Ectodermal cell (in vitro differentiated cells): ENCODE data around the gene C13orf46.

ENCODE experiments used
- H3K27ac ChIP-seq: 2 replicates; pipeline ENCODE4 v1.7.0; 2013; ENCODE audit warnings: mild to moderate bottlenecking, low read depth, low read length; ENCODE audit not compliant: insufficient read depth, poor library complexity, severe bottlenecking
- H3K27me3 ChIP-seq: 2 replicates; pipeline ENCODE4 v1.7.0; 2013; ENCODE audit warnings: mild to moderate bottlenecking, low read length; ENCODE audit not compliant: insufficient read depth, control insufficient read depth, poor library complexity, severe bottlenecking
- H3K36me3 ChIP-seq: one replicate; pipeline ENCODE4 v1.7.0; 2013; ENCODE audit warnings: low read length; ENCODE audit not compliant: control insufficient read depth, insufficient read depth
- H3K4me1 ChIP-seq: one replicate; pipeline ENCODE4 v1.7.0; 2013; ENCODE audit warnings: low read length; ENCODE audit not compliant: control insufficient read depth, insufficient read depth
- H3K4me3 ChIP-seq: 2 replicates; pipeline ENCODE4 v1.7.0; 2013; ENCODE audit warnings: low read depth, low read length, control low read depth; ENCODE audit not compliant: insufficient read depth
- H3K9me3 ChIP-seq: 2 replicates; pipeline ENCODE4 v1.7.0; 2013; ENCODE audit warnings: mild to moderate bottlenecking, low read length, moderate library complexity; ENCODE audit not compliant: control insufficient read depth
- WGBS, 2 experiments: methylation state at CpG; one replicate each; pipeline ENCODE4 v1.1.7; 2013; ENCODE audit warnings: missing lambda C conversion rate in 2 of 2; 5-methylcytosine and 5-hydroxymethylcytosine counted together

Gene C13orf46

DNA sequence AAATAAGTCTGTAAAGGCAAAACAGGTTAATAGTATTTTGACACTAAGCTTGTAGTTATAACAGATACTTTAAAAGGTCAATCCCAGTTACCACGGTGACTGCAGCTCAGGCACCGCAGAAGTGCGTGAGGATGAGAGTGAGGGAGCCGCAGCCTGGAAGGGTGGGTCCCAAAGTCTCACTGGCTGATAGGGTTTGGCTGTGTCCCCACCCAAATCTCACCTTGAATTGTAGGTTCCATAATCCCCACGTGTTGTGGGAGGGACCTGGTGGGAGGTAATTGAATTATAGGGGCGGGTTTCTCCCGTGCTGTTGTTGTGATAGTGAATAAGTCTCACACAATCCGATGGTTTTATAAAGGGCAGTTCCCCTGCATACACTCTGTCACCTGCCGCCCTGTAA is 70.0 kb downstream of the C13orf46 start:
- H3K27ac ChIP-seq = no peak overlapping the region
- H3K4me1 ChIP-seq = no peaks in the 10 kb centered on the region
- 81 to 87% methylated on average over 9 of the region's 9 CpGs for WGBS, 2 experiments

More for the DNA sequence above, 70.0 kb downstream of the C13orf46 start:
- Histone ChIP-seq H3K9me3 (no peaks in the 10 kb centered on the region), H3K27me3 (no peaks in the 10 kb centered on the region), H3K4me3 (no peak overlapping the region), H3K36me3 (no peaks in the 10 kb centered on the region)
